ENCODE measurements around the gene KCNC4.
A peak's percentile ranks its signal among the peaks of the same experiment; 100 is the strongest.

The KCNC4 gene

GRCh38 chr1:110189181-110189580 is 20.9 kb upstream of the KCNC4 start:
- DNase-seq: no peak

- no peak for DNase-seq
These were observed 19.7 kb upstream of the KCNC4 start for GRCh38 chr1:110190282-110190929.

GRCh38 chr1:110192541-110192940 is 17.6 kb upstream of the KCNC4 start:
- no peak for DNase-seq

GRCh38 chr1:110195196-110195595 is 14.9 kb upstream of the KCNC4 start:
- DNase-seq: no peak

- DNase-seq: peak; percentile 50
These were observed 13.0 kb upstream of the KCNC4 start for GRCh38 chr1:110196917-110197765.

- no peak for DNase-seq
These were observed 12.0 kb upstream of the KCNC4 start for GRCh38 chr1:110197905-110198629.

GRCh38 chr1:110198746-110199145 is 11.4 kb upstream of the KCNC4 start:
- DNase-seq: no peak

GRCh38 chr1:110200190-110200589 is 9.9 kb upstream of the KCNC4 start:
- no peak for DNase-seq

GRCh38 chr1:110200666-110201065 is 9.4 kb upstream of the KCNC4 start:
- DNase-seq: no peak

- DNase-seq: no peak
These were observed 8.8 kb upstream of the KCNC4 start for GRCh38 chr1:110201157-110201825.

GRCh38 chr1:110203021-110203661 is 7.0 kb upstream of the KCNC4 start:
- DNase-seq: peak; percentile 77

- DNase-seq: no peak
These were observed 5.0 kb upstream of the KCNC4 start for GRCh38 chr1:110205156-110205555.

- no peak for DNase-seq
These were observed 4.4 kb upstream of the KCNC4 start for GRCh38 chr1:110205591-110206155.

- DNase-seq: no peak
These were observed 3.7 kb upstream of the KCNC4 start for GRCh38 chr1:110206261-110206920.

GRCh38 chr1:110207831-110208230 is 2.3 kb upstream of the KCNC4 start:
- DNase-seq: peak; percentile 72

- no peak for DNase-seq
These were observed 1.0 kb upstream of the KCNC4 start for GRCh38 chr1:110208916-110209645.

- DNase-seq: peak; percentile 41
These were observed 736 bp downstream of the KCNC4 start for GRCh38 chr1:110210604-110211495.

GRCh38 chr1:110211496-110212168 is 1.5 kb downstream of the KCNC4 start:
- DNase-seq: no peak

All from suppressor macrophage treated with lipopolysaccharide for 4 hours (primary cell).